ENCODE measurements around the gene ZFAND3. TPM values are rescaled to one million over a fixed set of nuclear protein-coding genes. Genes with fewer than 3 reads are reported as not detected.
"Not testable (repeated sequence)": the region's sequence is repeated elsewhere in the genome, so short reads cannot be mapped to it uniquely, and the experiment has no call there.

ZFAND3 gene
- total and polyA plus RNA-seq, 2 donors (not counting 1 experiment from before 2014, with no cell fraction given) = 21.5 to 40.8 TPM

DNA sequence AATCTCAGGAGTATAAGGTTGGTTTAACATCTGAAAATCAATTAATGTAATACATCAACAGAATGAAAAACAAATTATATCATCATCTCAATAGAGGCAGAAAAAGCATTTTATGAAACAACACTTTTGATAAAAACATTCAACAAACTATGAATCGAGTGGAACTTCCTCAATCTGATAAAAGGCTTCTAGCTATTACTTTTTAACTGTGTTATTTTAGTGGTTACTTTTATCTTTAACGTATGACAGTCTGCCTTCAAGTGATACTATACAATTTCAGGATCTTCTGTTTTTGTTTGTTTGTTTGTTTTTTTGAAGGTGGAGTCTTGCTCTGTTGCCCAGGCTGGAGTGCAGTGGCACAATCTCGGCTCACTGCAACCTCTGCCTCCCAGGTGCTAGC lies 73.7 kb downstream of the ZFAND3 start:
- TF ChIP-seq EZH2 (IDR thresholded peaks at IDR 0.05; ENCODE audit: low read length, missing control alignments) = no peak
- no peak for TF ChIP-seq CTCF (conservative IDR thresholded peaks at IDR 0.05 in 1 of 2, IDR thresholded peaks at IDR 0.05 in 1 of 2; ENCODE audit: low read depth in 1 of 2, low read length in 2 of 2)
- Histone ChIP-seq H4K20me1 (ENCODE audit: control insufficient read depth, extremely low read depth, insufficient read depth, low read length) (peaks cover 6% of the 10 kb centered on the region), H3K9ac (ENCODE audit: insufficient read depth, low read length) (no peak overlapping the region), H3K4me1 (ENCODE audit: control insufficient read depth, extremely low read depth, insufficient read depth, low read length) (peaks cover 2% of the 10 kb centered on the region), H3K79me2 (ENCODE audit: control insufficient read depth, insufficient read depth, low read length) (peaks cover 50% of the 10 kb centered on the region), H2AFZ (ENCODE audit: low read length) (no peak overlapping the region), H3K36me3 (ENCODE audit: control insufficient read depth, insufficient read depth, low read length) (no peaks in the 10 kb centered on the region), H3K27me3 (ENCODE audit: control insufficient read depth, insufficient read depth, low read length) (no peaks in the 10 kb centered on the region), H3K27ac (ENCODE audit: insufficient read depth, low read length) (no peak overlapping the region), H3K4me3 (replicated peaks in 1 of 4; ENCODE audit: control extremely low read depth in 1 of 4, insufficient read depth in 1 of 4, low read depth in 3 of 4, low read length in 4 of 4) (no peak overlapping the region), H3K4me2 (ENCODE audit: extremely low read depth, insufficient read depth, low read length) (no peak overlapping the region), H3K9me3 (ENCODE audit: control insufficient read depth, insufficient read depth, low read depth, low read length) (no peaks in the 10 kb centered on the region)
- no peak for DNase-seq (ENCODE audit: low read depth in 2 of 2)

GRCh38 chr6:37893734-37894133 lies 74.2 kb downstream of the ZFAND3 start:
- not testable (repeated sequence) for H3K27me3 ChIP-seq (ENCODE audit: control insufficient read depth, insufficient read depth, low read length); H3K4me1 ChIP-seq (ENCODE audit: control insufficient read depth, extremely low read depth, insufficient read depth, low read length); H3K9me3 ChIP-seq (ENCODE audit: control insufficient read depth, insufficient read depth, low read depth, low read length); DNase-seq (ENCODE audit: low read depth in 2 of 2); H2AFZ ChIP-seq (ENCODE audit: low read length); H4K20me1 ChIP-seq (ENCODE audit: control insufficient read depth, extremely low read depth, insufficient read depth, low read length); H3K9ac ChIP-seq (ENCODE audit: insufficient read depth, low read length); H3K27ac ChIP-seq (ENCODE audit: insufficient read depth, low read length); H3K36me3 ChIP-seq (ENCODE audit: control insufficient read depth, insufficient read depth, low read length); H3K4me3 ChIP-seq (replicated peaks in 1 of 4; ENCODE audit: control extremely low read depth in 1 of 4, insufficient read depth in 1 of 4, low read depth in 3 of 4, low read length in 4 of 4); H3K4me2 ChIP-seq (ENCODE audit: extremely low read depth, insufficient read depth, low read length)
- peaks cover 55% of the 10 kb centered on the region for H3K79me2 ChIP-seq (ENCODE audit: control insufficient read depth, insufficient read depth, low read length)

DNA sequence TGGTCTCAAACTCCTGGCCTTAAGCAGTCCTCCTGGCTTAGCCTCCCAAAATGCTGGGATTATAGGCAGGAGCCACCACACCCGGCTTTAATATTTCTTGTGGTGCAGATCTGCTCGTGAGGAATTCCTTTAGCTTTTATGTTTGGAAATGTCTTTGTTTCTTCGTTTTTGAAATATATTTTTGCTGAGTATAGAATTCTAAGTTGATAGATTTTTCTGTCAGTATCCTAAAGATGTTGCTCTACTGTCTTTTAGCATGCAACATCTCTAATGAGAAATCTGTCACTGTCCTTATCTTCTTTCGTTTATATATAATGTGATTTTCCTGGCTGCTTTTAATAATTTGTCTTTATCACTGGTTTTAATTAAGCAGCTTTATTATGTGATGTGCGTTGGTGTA lies 75.1 kb downstream of the ZFAND3 start:
- no peak for DNase-seq (ENCODE audit: low read depth in 2 of 2)
- Histone ChIP-seq H3K4me3 (replicated peaks in 1 of 4; ENCODE audit: control extremely low read depth in 1 of 4, insufficient read depth in 1 of 4, low read depth in 3 of 4, low read length in 4 of 4) (no peak overlapping the region), H3K4me1 (ENCODE audit: control insufficient read depth, extremely low read depth, insufficient read depth, low read length) (peaks cover 2% of the 10 kb centered on the region), H4K20me1 (ENCODE audit: control insufficient read depth, extremely low read depth, insufficient read depth, low read length) (peaks cover 6% of the 10 kb centered on the region), H3K4me2 (ENCODE audit: extremely low read depth, insufficient read depth, low read length) (no peak overlapping the region), H3K27me3 (ENCODE audit: control insufficient read depth, insufficient read depth, low read length) (no peaks in the 10 kb centered on the region), H3K79me2 (ENCODE audit: control insufficient read depth, insufficient read depth, low read length) (peaks cover 58% of the 10 kb centered on the region), H3K9me3 (ENCODE audit: control insufficient read depth, insufficient read depth, low read depth, low read length) (no peaks in the 10 kb centered on the region), H3K27ac (ENCODE audit: insufficient read depth, low read length) (no peak overlapping the region), H3K9ac (ENCODE audit: insufficient read depth, low read length) (no peak overlapping the region), H2AFZ (ENCODE audit: low read length) (no peak overlapping the region), H3K36me3 (ENCODE audit: control insufficient read depth, insufficient read depth, low read length) (no peaks in the 10 kb centered on the region)
- TF ChIP-seq CTCF (conservative IDR thresholded peaks at IDR 0.05 in 1 of 2, IDR thresholded peaks at IDR 0.05 in 1 of 2; ENCODE audit: low read depth in 1 of 2, low read length in 2 of 2) = no peak
- TF ChIP-seq EZH2 (IDR thresholded peaks at IDR 0.05; ENCODE audit: low read length, missing control alignments) = no peak

Data from fibroblast of lung (primary cell).